ENCODE results near the gene RAVER1. TPM values are rescaled to one million over a fixed set of nuclear protein-coding genes. Genes with fewer than 3 reads are reported as not detected.
"Not testable (repeated sequence)": the region's sequence is repeated elsewhere in the genome, so short reads cannot be mapped to it uniquely, and the experiment has no call there.

Gene RAVER1
- polyA plus RNA-seq, 1 donor: 25.4 TPM

DNA sequence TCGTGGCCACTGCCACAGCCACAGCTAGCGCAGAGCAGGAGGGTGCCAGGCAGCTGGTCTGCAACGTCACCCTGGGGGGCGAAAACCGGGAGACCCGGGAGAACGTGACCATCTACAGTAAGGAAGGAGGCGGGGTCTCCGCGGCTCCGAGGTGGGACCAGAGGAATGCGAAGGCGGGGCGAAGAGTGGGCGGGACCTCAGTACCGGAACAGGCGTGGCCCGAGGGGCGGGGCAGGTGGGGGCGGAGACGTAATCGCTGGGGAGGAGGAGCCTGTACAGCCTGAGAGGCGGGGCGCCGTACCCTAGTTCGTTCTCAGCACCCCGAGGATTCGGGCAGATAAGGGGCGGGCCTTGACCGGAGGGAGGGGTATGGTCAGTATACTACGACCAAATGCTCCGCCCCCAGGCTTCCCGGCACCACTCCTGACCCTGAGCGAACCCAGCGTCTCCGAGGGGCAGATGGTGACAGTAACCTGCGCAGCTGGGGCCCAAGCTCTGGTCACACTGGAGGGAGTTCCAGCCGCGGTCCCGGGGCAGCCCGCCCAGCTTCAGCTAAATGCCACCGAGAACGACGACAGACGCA is 41.0 kb downstream of the RAVER1 start:
- DNase-seq: no peak

DNA sequence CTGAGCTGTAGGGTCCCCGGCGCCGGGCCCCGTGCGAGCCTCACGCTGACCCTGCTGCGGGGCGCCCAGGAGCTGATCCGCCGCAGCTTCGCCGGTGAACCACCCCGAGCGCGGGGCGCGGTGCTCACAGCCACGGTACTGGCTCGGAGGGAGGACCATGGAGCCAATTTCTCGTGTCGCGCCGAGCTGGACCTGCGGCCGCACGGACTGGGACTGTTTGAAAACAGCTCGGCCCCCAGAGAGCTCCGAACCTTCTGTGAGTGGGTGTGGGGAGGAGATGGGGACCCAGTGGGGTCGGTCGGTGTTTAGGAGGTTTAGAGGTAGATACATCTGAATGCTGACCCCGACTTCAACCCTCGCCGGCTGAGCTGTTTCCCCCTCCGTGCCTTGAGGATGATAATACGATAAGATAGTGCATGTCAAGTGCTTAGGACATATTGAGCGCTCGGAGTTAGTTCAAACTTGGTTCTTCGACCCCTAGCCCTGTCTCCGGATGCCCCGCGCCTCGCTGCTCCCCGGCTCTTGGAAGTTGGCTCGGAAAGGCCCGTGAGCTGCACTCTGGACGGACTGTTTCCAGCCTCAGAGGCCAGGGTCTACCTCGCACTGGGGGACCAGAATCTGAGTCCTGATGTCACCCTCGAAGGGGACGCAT is 41.6 kb downstream of the RAVER1 start:
- DNase-seq: no peak

DNA sequence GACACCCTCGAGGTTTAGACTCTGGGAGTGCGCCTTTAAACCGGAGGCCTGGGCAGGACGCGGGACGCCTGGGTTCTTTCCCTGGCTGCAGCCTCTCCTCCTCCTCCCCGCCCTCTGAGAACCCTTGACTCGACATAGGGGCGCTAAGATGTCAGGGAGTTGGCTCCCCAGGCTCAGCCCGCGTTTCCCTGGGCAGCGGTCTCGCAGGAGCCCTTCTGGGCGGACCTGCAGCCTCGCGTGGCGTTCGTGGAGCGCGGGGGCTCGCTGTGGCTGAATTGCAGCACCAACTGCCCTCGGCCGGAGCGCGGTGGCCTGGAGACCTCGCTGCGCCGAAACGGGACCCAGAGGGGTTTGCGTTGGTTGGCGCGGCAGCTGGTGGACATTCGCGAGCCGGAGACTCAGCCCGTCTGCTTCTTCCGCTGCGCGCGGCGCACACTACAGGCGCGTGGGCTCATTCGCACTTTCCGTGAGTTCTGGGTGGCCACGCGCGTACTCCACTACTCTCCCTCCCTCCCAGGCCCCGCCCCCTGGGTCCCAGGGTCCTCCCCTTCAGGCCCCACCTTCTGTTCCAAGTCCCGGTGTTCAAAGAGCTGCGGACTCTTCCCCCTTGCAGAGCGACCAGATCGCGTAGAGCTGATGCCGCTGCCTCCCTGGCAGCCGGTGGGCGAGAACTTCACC is 42.3 kb downstream of the RAVER1 start:
- no peak for DNase-seq

DNA sequence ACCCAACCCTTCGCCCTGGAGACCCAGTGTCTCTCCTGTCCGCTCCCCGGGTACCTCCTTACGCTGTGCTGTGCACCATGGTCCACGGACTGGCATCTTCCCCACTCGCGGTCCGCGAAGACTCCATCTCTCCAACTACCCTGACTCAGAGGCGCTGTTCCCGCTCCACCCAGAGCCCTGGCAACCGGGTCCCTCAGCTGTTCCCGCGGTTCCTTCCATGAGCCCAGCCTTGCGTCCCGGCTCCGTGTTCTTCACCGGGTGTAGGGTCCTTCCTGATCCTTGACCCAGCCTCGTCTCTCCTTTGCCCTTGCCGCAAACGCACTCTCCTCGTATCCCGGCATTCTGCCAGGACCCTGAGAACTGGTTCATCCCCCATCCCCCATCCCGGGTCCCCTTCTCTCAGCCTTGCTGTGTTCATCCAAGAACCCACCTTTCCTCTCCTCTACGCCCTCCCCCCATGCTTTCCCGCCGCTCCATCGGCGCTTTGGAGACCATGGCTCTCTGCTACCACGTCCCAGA is 42.9 kb downstream of the RAVER1 start:
- no peak for DNase-seq

DNA sequence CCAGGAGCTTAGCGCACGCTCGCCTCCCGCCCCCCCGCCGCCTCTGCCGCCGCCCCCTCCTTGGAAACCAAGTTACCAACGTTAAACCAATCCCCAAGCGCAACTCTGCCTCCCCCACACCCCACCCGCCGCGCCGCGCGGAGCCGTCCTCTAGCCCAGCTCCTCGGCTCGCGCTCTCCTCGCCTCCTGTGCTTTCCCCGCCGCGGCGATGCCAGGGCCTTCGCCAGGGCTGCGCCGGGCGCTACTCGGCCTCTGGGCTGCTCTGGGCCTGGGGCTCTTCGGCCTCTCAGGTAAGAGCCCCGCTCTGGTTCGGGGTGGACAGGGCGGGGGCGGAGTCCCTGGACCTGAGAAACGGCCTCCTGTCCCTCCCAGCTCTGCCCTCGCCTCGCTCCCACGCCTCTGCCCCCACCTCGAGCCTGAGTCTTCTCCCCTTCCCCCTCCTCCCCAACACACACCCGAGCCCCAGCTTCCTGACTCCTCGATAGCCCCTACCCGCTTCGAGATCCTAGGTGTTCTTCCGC is 43.4 kb downstream of the RAVER1 start, which contains the start of gene ICAM5:
ICAM5 (plus strand) TSS at position 117 of the 521 bp plus-strand sequence; CDS start at position 209, 92 bp downstream.
- DNase-seq: no peak

DNA sequence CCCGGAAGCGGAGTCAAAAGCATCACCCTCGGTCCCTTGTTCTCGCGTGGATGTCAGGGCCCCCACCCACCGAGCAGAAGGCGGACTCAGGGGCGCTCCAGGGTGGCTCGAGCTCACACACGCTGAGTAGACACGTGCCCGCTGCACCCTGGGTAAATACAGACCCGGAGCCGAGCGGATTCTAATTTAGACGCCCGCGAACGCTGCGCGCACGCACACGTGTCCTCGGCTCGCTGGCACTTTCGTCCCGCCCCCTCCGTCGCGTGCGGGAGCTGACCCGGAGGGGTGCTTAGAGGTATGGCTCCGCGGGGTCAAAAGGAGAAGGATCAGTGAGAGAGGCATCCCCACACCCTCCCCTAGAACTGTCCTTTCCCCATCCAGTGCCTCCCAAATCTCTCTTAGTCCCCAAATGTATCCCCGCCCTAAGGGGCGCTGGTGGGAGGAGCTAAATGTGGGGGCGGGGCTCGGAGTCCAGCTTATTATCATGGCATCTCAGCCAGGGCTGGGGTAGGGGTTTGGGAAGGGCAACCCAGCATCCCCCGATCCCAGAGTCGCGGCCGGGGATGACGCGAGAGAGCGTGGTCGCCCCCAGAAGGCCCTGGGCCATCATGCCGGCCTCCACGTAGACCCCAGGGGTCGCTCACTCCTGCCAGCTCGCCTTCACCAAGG is 44.0 kb downstream of the RAVER1 start:
- DNase-seq: no peak

DNA sequence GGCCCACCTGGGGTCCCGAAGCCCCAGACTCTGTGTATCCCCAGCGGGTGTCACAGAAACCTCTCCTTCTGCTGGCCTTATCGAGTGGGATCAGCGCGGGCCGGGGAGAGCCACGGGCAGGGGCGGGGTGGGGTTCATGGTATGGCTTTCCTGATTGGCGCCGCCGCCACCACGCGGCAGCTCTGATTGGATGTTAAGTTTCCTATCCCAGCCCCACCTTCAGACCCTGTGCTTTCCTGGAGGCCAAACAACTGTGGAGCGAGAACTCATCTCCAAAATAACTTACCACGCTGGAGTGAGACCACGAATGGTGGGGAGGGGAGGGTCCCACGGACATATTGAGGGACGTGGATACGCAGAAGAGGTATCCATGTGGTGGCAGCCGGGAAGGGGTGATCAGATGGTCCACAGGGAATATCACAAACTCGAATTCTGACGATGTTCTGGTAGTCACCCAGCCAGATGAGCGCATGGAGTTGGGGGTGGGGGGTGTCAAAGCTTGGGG is 44.6 kb downstream of the RAVER1 start:
- DNase-seq: no peak

DNA sequence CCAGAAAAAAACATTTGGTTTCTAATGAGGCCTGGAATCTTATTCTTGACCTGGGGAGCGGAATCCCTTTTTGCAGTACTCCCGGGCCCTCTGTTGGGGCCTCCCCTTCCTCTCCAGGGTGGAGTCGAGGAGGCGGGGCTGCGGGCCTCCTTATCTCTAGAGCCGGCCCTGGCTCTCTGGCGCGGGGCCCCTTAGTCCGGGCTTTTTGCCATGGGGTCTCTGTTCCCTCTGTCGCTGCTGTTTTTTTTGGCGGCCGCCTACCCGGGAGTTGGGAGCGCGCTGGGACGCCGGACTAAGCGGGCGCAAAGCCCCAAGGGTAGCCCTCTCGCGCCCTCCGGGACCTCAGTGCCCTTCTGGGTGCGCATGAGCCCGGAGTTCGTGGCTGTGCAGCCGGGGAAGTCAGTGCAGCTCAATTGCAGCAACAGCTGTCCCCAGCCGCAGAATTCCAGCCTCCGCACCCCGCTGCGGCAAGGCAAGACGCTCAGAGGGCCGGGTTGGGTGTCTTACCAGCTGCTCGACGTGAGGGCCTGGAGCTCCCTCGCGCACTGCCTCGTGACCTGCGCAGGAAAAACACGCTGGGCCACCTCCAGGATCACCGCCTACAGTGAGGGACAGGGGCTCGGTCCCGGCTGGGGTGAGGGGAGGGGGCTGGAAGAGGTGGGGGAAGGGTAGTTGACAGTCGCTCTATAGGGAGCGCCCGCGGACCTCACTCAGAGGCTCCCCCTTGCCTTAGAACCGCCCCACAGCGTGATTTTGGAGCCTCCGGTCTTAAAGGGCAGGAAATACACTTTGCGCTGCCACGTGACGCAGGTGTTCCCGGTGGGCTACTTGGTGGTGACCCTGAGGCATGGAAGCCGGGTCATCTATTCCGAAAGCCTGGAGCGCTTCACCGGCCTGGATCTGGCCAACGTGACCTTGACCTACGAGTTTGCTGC is 46.3 kb downstream of the RAVER1 start, which contains the start of gene ICAM4:
ICAM4 (plus strand) TSS at position 153 of the 935 bp plus-strand sequence; CDS start at position 211, 58 bp downstream.
- DNase-seq: peak; percentile 81

DNA sequence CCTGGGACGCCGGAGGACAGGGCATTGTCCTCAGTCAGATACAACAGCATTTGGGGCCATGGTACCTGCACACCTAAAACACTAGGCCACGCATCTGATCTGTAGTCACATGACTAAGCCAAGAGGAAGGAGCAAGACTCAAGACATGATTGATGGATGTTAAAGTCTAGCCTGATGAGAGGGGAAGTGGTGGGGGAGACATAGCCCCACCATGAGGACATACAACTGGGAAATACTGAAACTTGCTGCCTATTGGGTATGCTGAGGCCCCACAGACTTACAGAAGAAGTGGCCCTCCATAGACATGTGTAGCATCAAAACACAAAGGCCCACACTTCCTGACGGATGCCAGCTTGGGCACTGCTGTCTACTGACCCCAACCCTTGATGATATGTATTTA is 47.9 kb downstream of the RAVER1 start:
- no peak for DNase-seq

DNA sequence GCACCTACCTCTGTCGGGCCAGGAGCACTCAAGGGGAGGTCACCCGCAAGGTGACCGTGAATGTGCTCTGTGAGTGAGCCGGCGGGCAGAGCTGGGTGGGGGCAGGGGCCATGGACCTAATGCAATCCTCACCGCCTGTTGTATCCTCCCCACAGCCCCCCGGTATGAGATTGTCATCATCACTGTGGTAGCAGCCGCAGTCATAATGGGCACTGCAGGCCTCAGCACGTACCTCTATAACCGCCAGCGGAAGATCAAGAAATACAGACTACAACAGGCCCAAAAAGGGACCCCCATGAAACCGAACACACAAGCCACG is 48.4 kb downstream of the RAVER1 start:
- DNase-seq: no peak

DNA sequence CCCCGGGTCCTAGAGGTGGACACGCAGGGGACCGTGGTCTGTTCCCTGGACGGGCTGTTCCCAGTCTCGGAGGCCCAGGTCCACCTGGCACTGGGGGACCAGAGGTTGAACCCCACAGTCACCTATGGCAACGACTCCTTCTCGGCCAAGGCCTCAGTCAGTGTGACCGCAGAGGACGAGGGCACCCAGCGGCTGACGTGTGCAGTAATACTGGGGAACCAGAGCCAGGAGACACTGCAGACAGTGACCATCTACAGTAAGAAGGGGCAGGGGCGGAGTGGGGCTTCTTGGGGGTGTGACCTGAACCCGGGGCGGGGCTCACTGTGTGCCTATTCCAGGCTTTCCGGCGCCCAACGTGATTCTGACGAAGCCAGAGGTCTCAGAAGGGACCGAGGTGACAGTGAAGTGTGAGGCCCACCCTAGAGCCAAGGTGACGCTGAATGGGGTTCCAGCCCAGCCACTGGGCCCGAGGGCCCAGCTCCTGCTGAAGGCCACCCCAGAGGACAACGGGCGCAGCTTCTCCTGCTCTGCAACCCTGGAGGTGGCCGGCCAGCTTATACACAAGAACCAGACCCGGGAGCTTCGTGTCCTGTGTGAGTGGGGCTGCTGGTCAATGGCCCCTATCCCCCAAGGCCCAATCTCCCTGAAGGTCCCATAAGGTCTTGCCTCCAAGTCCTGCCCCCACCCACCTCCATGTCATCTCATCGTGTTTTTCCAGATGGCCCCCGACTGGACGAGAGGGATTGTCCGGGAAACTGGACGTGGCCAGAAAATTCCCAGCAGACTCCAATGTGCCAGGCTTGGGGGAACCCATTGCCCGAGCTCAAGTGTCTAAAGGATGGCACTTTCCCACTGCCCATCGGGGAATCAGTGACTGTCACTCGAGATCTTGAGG is 49.0 kb downstream of the RAVER1 start:
- DNase-seq: no peak

DNA sequence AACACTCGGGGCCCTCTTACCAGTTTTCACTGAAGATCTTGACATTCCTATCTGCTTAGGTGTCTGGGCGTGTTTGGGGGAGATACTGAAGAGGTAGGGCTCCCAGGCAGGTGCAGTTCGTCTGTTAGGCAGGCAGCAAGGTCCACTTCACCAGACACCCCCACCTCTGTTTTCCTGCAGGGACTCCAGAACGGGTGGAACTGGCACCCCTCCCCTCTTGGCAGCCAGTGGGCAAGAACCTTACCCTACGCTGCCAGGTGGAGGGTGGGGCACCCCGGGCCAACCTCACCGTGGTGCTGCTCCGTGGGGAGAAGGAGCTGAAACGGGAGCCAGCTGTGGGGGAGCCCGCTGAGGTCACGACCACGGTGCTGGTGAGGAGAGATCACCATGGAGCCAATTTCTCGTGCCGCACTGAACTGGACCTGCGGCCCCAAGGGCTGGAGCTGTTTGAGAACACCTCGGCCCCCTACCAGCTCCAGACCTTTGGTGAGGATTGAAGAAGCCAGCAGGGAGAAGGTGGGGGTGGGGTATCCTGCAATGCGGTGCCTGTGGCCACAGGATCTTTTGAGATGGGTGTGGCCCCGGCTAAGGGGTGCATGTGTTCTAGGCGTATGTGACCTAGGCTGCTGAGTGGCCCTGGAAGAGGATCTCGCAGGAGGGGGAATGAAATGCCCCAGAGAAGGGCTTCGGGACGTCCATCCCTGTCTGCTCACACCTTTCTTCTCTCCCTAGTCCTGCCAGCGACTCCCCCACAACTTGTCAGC is 49.8 kb downstream of the RAVER1 start:
- DNase-seq: no peak

DNA sequence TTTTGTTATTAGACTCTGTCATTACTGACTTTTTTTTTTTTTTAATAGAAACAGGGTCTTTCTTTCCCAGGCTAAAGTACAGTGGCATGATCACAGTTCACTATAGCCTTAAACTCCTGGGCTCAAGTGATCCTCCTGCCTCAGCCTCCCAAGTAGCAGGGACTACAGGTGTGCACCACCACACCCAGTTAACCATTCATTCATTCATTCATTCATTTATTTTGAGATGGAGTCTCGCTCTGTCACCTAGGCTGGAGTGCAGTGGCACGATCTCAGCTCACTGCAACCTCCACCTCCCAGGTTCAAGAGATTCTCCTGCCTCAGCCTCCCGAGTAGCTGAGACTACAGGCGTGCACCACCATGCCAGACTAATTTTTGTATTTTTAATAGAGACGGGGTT is 51.3 kb downstream of the RAVER1 start:
- DNase-seq: not testable (repeated sequence)

DNA sequence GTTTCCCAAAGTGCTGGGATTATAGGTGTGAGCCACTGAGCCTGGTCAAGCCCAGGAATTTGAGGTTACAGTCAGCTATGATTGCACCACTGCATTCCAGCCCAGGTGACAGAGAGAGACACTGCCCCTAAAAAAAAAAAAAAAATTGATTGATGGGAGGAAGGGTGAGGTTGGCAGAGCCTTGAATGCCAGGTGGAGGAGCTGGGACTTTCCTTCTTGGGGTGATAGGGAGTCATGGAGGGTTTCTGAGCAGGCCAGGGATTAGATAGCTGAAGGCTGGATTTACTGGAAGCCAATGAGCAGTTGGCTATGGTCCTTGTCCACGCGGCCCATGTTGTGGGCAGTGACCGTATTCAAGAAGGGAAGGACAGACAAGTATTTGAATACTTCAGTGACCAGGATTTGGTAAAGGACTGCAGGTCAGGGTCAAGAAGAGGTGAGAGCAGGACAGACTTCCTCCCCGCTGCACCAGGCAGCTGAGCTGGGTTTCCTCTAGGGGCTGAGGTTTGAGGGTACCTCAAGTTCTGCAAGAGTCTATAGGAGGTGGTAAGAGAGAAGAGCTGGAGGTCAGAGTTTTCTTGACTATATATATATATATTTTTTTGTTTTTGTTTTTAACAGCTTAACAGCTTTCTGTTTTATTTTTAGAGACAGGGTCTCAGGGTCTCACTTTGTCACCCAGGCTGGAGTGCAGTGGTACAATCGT is 53.4 kb downstream of the RAVER1 start:
- DNase-seq: no peak

DNA sequence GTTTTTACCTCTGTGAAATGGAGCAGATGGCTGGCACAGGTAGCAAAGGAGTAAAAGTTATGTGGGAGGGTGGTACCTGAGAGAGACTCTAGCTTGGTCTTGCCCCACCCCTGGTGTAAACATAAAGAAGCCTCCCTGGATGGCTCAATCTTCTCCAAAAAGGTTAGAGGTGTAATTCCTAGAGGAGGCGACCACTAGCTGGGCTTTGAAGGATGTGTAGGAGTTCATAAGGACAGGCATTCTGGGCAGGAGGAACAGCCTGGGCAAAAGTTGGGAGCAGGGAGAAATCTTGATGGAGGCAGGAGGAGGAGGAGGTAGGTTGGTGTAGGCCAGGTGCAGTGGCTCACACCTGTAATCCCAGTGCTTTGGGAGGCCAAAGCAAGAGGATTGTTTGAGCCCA is 54.4 kb downstream of the RAVER1 start:
- no peak for DNase-seq

DNA sequence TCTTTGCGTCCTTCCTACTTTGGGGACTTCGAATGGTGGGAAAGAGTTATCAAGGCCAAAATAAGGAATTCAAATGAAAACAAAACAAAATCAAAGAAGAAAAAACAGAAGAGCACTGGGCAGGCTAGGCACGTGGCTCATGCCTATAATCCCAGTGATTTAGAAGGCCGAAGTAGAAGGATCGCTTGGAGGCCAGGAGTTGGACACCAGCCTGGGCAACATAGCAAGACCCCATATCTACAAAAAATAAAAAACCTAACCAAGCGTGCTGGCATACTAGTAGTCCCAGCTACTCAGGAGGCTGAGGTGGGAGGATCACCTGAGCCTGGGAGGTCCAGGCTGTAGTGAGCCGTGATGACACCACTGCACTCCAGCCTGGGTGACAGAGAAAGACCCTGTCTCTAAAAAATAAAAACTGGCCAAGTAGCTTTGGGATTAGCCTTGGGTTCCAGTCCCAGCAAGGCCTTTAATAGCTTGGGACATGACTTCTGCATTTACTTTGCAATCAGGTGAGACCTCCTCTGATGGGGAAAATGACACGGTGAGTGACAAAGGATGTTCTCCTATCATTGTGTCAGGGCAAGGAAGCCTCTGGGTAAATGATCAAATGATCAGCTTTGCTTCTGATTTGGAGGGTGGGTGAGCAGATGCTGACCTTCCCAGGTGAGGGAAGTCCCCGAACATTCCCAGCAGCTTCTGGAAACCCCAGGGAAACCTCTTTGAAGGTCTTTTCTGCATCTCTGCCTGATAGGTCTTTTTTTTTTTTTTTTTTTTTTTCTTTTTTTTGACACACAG is 55.3 kb downstream of the RAVER1 start:
- no peak for DNase-seq

DNA sequence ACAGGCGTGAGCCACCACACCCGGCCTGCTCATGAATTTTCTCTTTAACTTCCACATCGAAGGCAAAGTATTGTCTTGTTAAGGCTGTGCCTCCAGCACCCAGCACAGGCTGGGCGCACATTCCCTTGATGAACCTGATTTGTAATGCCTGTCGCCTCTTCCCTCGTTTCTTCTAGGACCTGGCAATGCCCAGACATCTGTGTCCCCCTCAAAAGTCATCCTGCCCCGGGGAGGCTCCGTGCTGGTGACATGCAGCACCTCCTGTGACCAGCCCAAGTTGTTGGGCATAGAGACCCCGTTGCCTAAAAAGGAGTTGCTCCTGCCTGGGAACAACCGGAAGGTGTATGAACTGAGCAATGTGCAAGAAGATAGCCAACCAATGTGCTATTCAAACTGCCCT is 58.7 kb downstream of the RAVER1 start:
- DNase-seq: no peak
